Progenitor cell of endocrine pancreas (in vitro differentiated cells): Measurements from ENCODE around the gene DNAJC25. TPM values are rescaled to one million over a fixed set of nuclear protein-coding genes. Genes with fewer than 3 reads are reported as not detected.

ENCODE experiments used
- DNase-seq: peaks from one replicate; pipeline ENCODE4 v3.0.0; 2021; ENCODE audit warnings: low spot score; ENCODE audit not compliant: unreplicated experiment
- H3K27ac Mint-ChIP-seq: 2 replicates; pipeline ENCODE4 v1.8.0; 2021; ENCODE audit warnings: mild to moderate bottlenecking, moderate library complexity, mixed read lengths
- H3K27me3 Mint-ChIP-seq: 2 replicates; pipeline ENCODE4 v1.8.0; 2021; ENCODE audit warnings: mixed read lengths
- H3K36me3 Mint-ChIP-seq: 2 replicates; pipeline ENCODE4 v1.8.0; 2022; ENCODE audit warnings: mixed read lengths; ENCODE audit not compliant: insufficient read depth
- H3K4me1 Mint-ChIP-seq: 2 replicates; pipeline ENCODE4 v1.8.0; 2021; ENCODE audit warnings: low read depth, mixed read lengths
- H3K4me3 Mint-ChIP-seq: 2 replicates; pipeline ENCODE4 v1.8.0; 2021; ENCODE audit warnings: low read depth, mild to moderate bottlenecking, moderate library complexity, mixed read lengths
- H3K9me3 Mint-ChIP-seq: 2 replicates; pipeline ENCODE4 v1.8.0; 2021; ENCODE audit warnings: low read depth, mixed read lengths
- CTCF ChIP-seq: fragments of 200-600 bp; sonication (generic); IDR thresholded peaks from one replicate; pipeline ENCODE4 v1.5.0; 2021; ENCODE audit warnings: antibody characterized with exemption, mild to moderate bottlenecking; ENCODE audit not compliant: unreplicated experiment
- total RNA-seq: library from RNA; stranded (reverse); gene quantifications from 2 replicates; pipeline ENCODE4 v1.2.1, GENCODE V29; 2021

Gene DNAJC25
- total RNA-seq, 1 donor from 2014 or later, result 8.5 TPM

GRCh38 chr9:111598733-111599091 is 32.4 kb upstream of the DNAJC25 start:
- Mint-ChIP-seq H3K4me1 (peaks cover 27% of the 10 kb centered on the region), H3K4me3 (peak overlapping the region; percentile 96), H3K36me3 (peaks cover 8% of the 10 kb centered on the region), H3K9me3 (no peaks in the 10 kb centered on the region), H3K27me3 (peaks cover 4% of the 10 kb centered on the region), H3K27ac (peak overlapping the region; percentile 67)
- no peak for TF ChIP-seq CTCF
- DNase-seq, result no peak

GRCh38 chr9:111599092-111599954 is 31.8 kb upstream of the DNAJC25 start, which contains the start of gene PTGR1:
Gene PTGR1, minus strand, starts transcription at chr9:111599647. Its CDS starts 2,225 bp downstream, at chr9:111597422.
- H3K4me1 Mint-ChIP-seq, result peaks cover 33% of the 10 kb centered on the region
- peaks cover 3% of the 10 kb centered on the region for H3K36me3 Mint-ChIP-seq
- DNase-seq, result peak; percentile 40
- H3K27me3 Mint-ChIP-seq, result peaks cover 7% of the 10 kb centered on the region
- peak within 1 kb of the TSS; percentile 94 for H3K27ac Mint-ChIP-seq
- no peak for TF ChIP-seq CTCF
- H3K4me3 Mint-ChIP-seq, result peak within 1 kb of the TSS; percentile 96
- H3K9me3 Mint-ChIP-seq, result no peaks in the 10 kb centered on the region

GRCh38 chr9:111599955-111600343 is 31.2 kb upstream of the DNAJC25 start:
- H3K9me3 Mint-ChIP-seq, result no peaks in the 10 kb centered on the region
- no peak for DNase-seq
- H3K27me3 Mint-ChIP-seq, result peaks cover 7% of the 10 kb centered on the region
- H3K27ac Mint-ChIP-seq, result peak overlapping the region; percentile 94
- peaks cover 3% of the 10 kb centered on the region for H3K36me3 Mint-ChIP-seq
- peaks cover 40% of the 10 kb centered on the region for H3K4me1 Mint-ChIP-seq
- peak overlapping the region; percentile 96 for H3K4me3 Mint-ChIP-seq
- TF ChIP-seq CTCF, result no peak

GRCh38 chr9:111601237-111602018 is 29.7 kb upstream of the DNAJC25 start:
- Mint-ChIP-seq H3K4me1 (peaks cover 47% of the 10 kb centered on the region), H3K4me3 (peak overlapping the region; percentile 58), H3K9me3 (no peaks in the 10 kb centered on the region), H3K27ac (peak overlapping the region; percentile 76), H3K27me3 (peaks cover 7% of the 10 kb centered on the region), H3K36me3 (peaks cover 1% of the 10 kb centered on the region)
- DNase-seq, result no peak
- no peak for TF ChIP-seq CTCF

GRCh38 chr9:111603041-111603440 is 28.1 kb upstream of the DNAJC25 start:
- no peak overlapping the region for H3K27ac Mint-ChIP-seq
- H3K36me3 Mint-ChIP-seq, result no peaks in the 10 kb centered on the region
- peaks cover 7% of the 10 kb centered on the region for H3K27me3 Mint-ChIP-seq
- H3K9me3 Mint-ChIP-seq, result no peaks in the 10 kb centered on the region
- no peak for TF ChIP-seq CTCF
- DNase-seq, result no peak
- H3K4me3 Mint-ChIP-seq, result no peak overlapping the region
- peaks cover 43% of the 10 kb centered on the region for H3K4me1 Mint-ChIP-seq
